Activated gamma-delta T cell treated with anti-CD3 and anti-CD28 coated beads, Interleukin-2, amount 50 U/mL, for 16 hours (primary cell): ENCODE measurements around the gene LSAMP.
"Not testable (repeated sequence)": the region's sequence is repeated elsewhere in the genome, so short reads cannot be mapped to it uniquely, and the experiment has no call there.

Experiments used
- DNase-seq: peaks from one replicate; pipeline ENCODE4 v3.0.0-alpha.2; 2020; ENCODE audit warnings: low read depth

LSAMP gene

DNA sequence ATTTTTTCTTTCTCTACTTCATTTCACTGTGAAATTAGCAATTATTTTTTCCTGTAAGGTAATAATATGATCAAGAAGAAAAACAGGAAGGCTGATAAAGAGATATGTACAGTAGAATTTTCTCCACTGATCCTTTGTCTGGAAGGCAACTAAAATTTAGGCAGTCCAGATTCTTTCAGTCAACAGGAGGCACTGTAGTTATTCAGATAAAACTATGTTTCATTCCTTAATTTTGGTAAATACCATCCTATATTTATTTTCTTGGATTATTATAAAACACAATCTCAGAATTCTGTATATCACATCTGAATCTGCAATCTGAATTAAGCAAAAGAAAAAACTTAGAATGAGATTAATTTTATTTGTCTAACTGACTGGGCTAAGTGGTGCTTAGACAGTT is 343.2 kb downstream of the LSAMP start:
- no peak for DNase-seq

GRCh38 chr3:116097226-116097625 is 348.1 kb downstream of the LSAMP start:
- DNase-seq: no peak

DNA sequence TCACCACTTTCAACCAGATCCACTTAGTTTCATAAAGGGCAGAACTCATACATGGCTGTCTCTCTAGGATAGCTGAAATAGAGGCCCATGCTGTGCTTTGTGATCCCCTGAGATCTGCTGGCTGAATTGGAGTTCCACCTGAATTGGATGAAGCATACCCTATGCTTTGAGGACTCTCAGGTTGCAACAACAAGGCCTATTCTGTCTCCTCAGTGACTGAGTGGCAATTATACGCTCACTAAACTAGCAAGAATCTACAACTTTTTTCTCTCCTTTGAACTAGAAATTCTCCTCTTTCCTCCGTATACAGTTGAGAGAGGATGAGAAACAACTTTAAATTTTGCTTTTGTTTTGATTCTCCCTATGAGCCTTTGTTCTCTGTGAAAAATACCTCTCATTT is 348.7 kb downstream of the LSAMP start:
- DNase-seq: no peak

- no peak for DNase-seq
Measured at GRCh38 chr3:116093374-116093773, 351.9 kb downstream of the LSAMP start.

DNA sequence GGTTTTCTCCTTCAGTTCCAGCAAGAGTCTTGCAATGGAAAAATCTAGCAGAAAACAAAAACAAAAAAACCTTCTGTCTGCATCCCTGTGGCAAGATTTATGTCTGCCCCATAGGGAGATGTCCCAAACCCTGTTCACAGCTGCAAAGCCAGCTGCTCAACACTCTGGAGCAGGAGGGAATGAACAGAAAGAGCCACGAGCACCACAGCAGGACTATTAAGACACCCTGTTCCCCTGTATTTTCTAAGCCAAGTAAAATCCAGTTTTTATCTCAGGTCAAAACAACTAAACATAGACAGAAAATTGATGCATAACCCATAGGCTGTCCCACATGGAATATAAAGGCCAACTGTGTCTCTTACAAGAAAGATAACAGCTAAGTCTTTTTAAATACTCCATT is 357.9 kb downstream of the LSAMP start:
- no peak for DNase-seq

- DNase-seq: no peak
Measured at GRCh38 chr3:116084999-116085791, 360.1 kb downstream of the LSAMP start.

- no peak for DNase-seq
Measured at GRCh38 chr3:116083683-116084082, 361.6 kb downstream of the LSAMP start.

- no peak for DNase-seq
Measured at GRCh38 chr3:116078561-116078960, 366.7 kb downstream of the LSAMP start.

DNA sequence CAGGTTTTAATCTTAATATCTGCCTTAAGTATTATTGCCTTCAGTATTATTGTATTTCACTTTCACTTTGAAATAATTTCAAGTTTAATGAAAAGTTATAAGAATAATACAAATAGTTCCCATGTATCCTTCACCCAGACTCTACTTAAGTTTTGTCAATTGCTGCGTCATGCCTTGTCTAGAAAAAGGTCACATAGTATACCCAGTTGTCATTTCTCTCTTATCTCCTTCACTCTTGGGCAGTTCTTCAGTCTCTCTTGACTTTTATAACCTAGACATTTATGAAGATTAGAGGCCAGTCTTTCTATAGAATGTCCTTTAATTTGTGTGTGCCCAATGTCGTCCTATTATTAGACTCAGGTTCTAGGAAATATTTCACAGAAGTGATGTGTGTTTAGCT is 367.7 kb downstream of the LSAMP start:
- no peak for DNase-seq

GRCh38 chr3:116077059-116077458 is 368.2 kb downstream of the LSAMP start:
- no peak for DNase-seq

- not testable (repeated sequence) for DNase-seq
Measured at GRCh38 chr3:116070516-116071278, 374.6 kb downstream of the LSAMP start.

DNA sequence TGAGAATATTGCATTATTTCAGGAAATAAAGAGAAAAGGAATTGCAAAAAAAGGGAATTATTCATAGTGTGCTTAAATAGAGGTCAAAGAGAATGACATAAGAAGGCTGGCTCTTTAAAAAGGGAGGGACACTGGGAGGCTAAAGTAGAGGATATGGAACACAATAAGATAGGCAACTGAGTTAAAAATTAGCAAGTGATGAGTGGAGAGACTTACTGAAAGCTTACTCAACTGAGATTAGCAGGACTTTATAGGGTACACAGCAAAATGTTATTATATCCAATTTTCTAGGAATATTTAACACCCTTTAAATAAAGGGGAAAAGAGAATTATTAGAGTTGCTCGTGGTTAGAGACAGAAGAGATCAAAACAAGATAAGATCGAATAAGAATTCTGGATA is 375.2 kb downstream of the LSAMP start:
- no peak for DNase-seq

- no peak for DNase-seq
Measured at GRCh38 chr3:116069024-116069423, 376.3 kb downstream of the LSAMP start.

- DNase-seq: no peak
Measured at GRCh38 chr3:116067326-116067725, 378.0 kb downstream of the LSAMP start.

DNA sequence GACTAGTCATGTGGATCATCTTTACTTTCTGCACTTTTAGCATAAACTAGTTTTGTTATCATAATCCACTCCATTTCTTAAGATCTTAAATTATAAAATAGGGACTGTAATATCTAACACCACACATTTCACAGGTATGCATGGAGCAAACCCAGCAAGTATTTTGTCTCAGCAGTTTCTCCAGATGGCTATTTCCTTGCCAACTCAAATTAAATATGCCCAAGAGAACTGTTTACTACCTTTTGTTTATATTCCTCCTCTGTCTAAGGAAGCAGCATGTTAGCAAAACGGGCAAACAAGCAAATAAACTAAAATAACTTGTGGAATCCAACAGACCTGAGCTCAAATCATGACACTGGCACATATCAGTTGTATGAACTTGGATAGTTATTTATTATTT is 379.8 kb downstream of the LSAMP start:
- no peak for DNase-seq

- DNase-seq: no peak
Measured at GRCh38 chr3:116064646-116065045, 380.6 kb downstream of the LSAMP start.

DNA sequence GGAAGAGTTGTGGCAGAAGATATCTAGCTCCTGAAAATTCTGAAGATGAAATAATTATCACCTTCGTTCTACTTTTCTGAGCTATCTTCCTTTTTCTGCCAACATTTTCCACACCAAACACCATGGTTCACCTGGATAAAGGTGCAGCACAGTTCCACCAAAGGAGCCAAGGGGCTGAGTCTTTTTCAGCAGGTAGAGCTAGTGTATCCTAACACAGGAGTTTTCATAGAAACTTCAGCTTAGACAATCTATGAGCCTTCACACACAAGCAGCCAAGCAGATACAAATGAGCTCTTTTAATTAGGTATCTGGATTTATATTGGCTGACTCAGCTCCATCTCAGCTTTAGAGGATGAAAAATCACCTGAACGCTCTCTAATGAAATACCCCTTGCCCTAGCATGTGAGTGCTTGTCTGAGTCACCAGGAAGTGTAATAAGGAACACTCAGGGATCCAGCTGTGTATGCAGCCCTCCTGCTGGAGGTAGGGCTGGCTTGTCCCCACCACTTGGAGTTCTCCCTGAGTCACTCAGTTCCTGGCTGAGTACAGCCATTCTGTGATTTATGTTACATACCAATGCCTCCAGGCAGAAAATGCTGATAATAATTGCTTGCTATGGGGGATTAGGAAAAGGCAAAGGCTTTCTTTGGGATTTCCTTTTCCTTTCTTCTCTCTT is 385.7 kb downstream of the LSAMP start:
- DNase-seq: no peak

DNA sequence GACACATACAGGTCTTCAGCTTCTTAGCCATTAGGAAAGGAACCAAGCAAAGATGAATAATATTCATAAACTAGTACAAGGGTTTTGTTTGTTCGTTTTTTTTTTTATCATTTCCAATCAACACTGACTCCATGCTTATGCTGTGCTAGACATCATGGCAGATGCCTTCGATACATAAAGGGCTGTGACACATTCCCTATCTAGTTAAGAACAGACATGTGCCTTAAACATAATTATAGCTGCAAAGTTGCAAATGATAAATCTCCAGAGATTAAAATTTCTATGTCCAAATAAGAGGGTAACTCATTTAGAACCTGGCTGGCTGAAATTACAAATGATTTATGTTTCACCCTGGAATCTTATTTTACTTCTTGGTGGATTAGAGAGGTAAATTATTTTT is 386.4 kb downstream of the LSAMP start:
- DNase-seq: no peak

DNA sequence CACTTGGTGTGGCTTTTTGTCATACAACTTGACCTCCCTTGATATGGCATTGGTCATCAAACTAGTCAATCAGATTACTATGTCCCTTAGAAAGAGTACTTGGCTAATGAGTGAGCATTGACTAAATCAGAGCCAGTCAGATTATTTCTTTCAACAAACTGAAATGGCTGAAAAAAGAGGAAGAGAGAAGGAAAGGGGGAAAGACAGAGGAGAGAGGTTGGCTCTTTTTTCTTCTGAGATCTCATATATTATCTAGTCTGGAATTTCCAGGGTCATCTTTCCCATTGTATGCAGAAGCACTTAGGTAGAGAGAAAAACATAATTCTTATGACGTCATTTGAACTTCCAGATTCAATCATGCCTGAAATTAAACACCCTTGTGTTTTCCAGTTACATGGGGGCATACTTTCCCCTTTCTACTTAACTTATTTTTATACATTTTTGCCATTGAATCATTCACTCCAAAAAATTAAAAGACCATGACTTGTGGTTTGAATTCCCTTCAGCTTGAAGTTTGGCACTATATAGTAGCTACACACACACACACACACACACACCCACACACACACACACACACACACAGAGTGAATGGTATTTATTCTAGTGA is 387.8 kb downstream of the LSAMP start:
- no peak for DNase-seq

DNA sequence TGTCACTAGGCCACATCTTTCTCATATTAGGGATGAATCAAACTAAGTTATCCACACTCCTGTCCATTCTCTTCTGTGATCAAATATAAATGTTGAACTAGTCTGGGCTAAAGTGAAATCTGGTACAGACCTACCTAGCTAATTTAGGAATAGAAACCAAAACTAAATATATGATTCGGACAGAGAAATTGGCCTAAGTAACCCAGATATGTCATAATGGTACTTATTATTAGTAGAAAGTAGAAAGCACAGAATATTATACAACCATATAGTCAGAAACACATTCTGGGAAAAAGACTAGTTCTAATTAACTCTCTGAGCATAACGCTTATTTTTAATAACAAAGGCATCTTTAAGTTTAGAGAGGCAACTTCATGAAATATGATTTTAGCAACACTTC is 389.0 kb downstream of the LSAMP start:
- DNase-seq: no peak

DNA sequence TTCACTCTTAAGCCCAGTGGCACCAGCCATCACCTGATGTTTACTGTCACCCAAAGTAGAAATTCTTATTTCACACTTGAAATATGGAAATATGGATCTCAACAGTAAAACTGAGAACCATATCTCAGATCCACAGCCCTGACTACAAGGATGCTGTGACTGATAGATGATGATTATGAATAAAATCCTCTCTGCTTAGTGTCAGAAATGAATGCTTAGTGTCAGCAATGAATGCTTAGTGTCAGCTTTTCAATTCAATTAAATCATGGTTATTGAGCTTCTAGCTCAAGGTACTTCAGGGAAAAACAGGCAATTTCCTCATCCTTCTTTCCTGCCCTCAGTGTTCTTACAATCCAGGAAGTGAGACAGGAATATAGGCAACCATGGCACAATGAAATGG is 392.3 kb downstream of the LSAMP start:
- DNase-seq: no peak

DNA sequence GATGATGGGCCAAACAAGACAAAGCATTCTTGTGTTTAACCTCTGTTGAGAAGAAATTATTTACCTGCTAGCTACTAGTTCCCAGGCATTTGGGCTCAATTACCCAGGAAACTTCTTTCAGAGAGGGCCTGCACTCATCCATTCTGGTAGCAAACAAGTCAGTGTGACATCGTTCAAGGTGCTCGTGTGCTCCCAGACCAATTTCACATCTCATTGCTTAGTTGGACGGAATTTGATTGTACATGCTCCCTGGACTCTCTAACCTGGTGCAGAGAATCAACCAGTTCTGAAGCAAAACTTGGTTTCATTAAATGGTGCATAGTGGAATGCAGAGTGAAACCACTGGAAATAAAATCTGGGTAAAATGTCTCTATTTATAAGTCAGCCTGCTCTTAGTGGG is 392.7 kb downstream of the LSAMP start:
- no peak for DNase-seq

- DNase-seq: no peak
Measured at GRCh38 chr3:116051586-116051985, 393.7 kb downstream of the LSAMP start.
